ENCODE results near the gene LZTS2. TPM values are rescaled to one million over a fixed set of nuclear protein-coding genes. Genes with fewer than 3 reads are reported as not detected.

LZTS2 gene
- total and polyA plus RNA-seq, 10 donors, result 21.8 to 76.6 (median 54.6) TPM

DNA sequence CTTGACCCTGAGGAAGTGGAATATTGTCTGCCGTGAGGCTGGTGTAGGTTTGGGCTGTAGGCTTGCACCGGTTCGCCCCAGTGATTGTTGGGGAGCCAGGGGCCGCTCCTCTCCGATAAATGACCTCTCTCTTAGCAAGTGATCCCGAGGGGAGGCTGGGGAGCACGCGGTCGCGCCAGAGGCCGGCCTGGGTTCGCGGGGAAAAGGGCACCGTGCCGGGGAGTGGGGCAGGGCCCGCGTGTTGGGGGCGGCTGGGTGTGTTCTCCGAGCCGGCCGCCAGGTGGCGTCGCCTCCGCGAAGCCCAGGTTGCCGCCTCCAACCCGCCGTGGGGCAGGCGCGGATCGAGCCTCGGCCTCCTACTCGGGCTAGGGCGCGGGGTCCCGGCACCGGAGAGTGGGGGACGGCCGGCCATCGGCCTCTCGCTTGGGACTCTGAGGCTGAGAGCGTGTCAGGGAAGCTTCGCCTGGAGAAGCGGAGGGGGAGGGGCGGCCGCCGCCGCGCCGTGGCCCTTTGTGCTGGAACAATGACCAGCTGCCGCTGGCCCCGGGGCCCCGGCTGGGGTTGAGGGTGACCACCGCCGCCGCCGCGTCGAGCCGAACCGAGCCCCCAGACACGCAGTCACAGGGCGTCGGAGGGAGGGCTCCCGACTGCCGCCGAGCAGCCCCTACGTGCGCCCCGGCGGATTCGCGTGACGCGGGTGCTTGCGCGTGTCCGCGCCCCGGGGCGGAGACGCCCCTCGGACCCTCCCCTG, 442 bp upstream of the LZTS2 start:
- DNase-seq, result peak; percentile 97
- intact Hi-C loops (cut with DNase I; ENCODE audit: low total_unique reads), result no loop called here
- Histone ChIP-seq H3K27ac (peak overlapping the region; percentile 93 to 99 (median 98)), H3K36me3 (peaks cover 0 to 24% (median 11%) of the 10 kb centered on the region in 6 donors), H3K27me3 (replicated peaks in 1 of 7) (no peaks in the 10 kb centered on the region), H3K4me3 (peak overlapping the region; percentile 64 to 91 (median 80)), H3K4me1 (peaks cover 17 to 79% (median 57%) of the 10 kb centered on the region in 6 donors), H3K9me3 (no peaks in the 10 kb centered on the region)
- 0 to 1% (median 0%) methylated on average over 1 to 83 of the region's 83 CpGs for WGBS, 5 donors
- TF ChIP-seq, protein P1, sequence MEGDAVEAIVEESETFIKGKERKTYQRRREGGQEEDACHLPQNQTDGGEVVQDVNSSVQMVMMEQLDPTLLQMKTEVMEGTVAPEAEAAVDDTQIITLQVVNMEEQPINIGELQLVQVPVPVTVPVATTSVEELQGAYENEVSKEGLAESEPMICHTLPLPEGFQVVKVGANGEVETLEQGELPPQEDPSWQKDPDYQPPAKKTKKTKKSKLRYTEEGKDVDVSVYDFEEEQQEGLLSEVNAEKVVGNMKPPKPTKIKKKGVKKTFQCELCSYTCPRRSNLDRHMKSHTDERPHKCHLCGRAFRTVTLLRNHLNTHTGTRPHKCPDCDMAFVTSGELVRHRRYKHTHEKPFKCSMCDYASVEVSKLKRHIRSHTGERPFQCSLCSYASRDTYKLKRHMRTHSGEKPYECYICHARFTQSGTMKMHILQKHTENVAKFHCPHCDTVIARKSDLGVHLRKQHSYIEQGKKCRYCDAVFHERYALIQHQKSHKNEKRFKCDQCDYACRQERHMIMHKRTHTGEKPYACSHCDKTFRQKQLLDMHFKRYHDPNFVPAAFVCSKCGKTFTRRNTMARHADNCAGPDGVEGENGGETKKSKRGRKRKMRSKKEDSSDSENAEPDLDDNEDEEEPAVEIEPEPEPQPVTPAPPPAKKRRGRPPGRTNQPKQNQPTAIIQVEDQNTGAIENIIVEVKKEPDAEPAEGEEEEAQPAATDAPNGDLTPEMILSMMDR (IDR thresholded peaks at IDR 0.05 in 8 of 11, conservative IDR thresholded peaks at IDR 0.05 in 3 of 11), result peak; percentile 90 to 99 (median 98)
- TF ChIP-seq POLR2A (IDR thresholded peaks at IDR 0.05), result peak in 1 of 3 donors; percentile 64
- TF ChIP-seq POLR2AphosphoS5 (IDR thresholded peaks at IDR 0.05), result peak; percentile 89 to 91 (median 90)

DNA sequence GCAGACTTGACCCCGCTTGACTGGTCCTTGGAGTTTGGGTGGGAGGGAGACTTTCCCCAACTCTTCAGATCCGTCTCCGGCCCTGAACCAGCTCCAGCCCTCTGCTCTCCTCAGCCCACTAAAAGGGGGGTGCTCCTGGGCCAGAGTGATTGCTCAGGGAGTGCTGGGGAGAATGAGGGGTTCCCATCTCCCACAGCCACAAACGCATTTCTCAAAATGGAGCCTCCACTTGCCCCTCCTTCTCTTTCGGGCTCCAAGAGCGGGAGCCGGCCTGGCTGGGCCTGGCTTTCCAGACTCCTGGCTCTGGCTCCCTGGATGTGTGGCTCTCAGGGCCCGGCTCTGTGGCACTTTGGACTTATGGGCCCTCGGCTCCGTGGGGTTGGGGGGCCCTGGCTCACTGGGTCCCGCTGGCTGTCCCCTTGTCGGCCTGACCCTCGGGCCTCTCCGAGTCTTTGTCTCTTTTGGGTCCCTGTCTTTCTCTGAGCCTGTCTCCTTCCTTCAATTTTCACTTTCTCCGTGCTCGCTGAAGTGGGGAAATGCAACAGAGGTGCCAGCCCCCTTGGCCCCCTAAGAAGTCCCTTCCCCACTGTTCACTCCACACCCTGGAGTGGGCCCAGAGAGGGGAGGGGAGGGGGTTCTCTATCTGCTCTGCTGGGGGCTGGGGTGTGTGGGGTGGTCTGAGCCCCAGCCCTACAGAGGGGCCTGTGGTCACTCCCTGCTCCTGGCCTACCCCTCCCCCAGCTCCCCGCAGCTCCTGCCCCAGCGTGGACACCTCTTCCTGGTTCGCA, 713 bp downstream of the LZTS2 start:
- TF ChIP-seq, protein P1 (IDR thresholded peaks at IDR 0.05 in 8 of 11, conservative IDR thresholded peaks at IDR 0.05 in 3 of 11), result peak in 1 of 11 experiments; percentile 13
- TF ChIP-seq POLR2A (IDR thresholded peaks at IDR 0.05) (no peak), POLR2AphosphoS5 (IDR thresholded peaks at IDR 0.05) (no peak)
- peak; percentile 82 for DNase-seq
- Histone ChIP-seq H3K27me3 (replicated peaks in 1 of 7) (no peaks in the 10 kb centered on the region), H3K4me1 (peaks cover 17 to 89% (median 57%) of the 10 kb centered on the region in 6 donors), H3K36me3 (peaks cover 0 to 31% (median 17%) of the 10 kb centered on the region in 6 donors), H3K9me3 (no peaks in the 10 kb centered on the region), H3K27ac (peak overlapping the region; percentile 78 to 99 (median 98)), H3K4me3 (peak overlapping the region; percentile 40 to 91 (median 80))
- WGBS, 5 donors, result 13 to 23% (median 15%) methylated on average over 19 of the region's 19 CpGs
- intact Hi-C loops (cut with DNase I; ENCODE audit: low total_unique reads), result no loop called here

DNA sequence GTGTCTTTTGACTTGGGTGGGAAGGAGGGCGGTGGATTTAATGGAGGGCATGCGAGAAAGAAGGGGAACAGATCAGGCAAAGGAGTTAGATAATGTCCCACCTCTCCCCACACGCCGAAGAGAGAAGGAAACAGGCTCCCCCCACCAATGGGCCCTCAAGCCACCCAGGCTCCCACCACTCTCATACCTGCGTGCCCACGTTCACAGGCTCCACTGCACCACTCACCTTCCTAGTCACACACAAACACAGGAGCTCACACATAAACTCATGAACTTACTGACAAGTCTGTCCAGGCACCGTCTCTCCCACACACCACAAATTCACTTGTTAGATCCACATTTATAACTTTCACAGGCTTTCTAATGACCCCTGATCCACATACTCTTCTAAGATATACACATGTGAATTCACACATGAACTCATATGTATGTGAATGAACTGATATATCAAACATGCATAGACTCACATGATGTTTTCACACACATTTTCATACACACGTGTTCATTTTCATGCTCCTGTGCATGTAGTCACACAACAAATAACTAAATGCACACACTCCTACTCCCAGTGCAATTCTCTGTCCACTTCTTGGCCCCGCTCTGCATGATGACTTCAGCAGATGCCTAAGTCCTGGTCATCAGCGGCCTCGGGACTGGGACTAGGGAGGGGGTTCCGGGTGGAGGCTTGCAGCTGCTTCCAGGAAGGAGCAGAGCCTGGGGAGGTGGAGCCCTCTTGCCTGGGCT, 1.5 kb downstream of the LZTS2 start:
- Histone ChIP-seq H3K4me1 (peaks cover 17 to 93% (median 57%) of the 10 kb centered on the region in 6 donors), H3K9me3 (no peaks in the 10 kb centered on the region), H3K4me3 (peak overlapping the region in 7 of 8 donors; percentile 40 to 91 (median 81)), H3K36me3 (peaks cover 0 to 38% (median 23%) of the 10 kb centered on the region in 6 donors), H3K27ac (peak overlapping the region; percentile 78 to 99 (median 98)), H3K27me3 (replicated peaks in 1 of 7) (no peaks in the 10 kb centered on the region)
- TF ChIP-seq POLR2AphosphoS5 (IDR thresholded peaks at IDR 0.05), result peak; percentile 80 to 92 (median 91)
- TF ChIP-seq, protein P1 (IDR thresholded peaks at IDR 0.05 in 8 of 11, conservative IDR thresholded peaks at IDR 0.05 in 3 of 11), result no peak
- peak in 2 of 3 donors; percentile 45 to 77 for TF ChIP-seq POLR2A (IDR thresholded peaks at IDR 0.05)
- intact Hi-C loops (cut with DNase I; ENCODE audit: low total_unique reads), result no loop called here
- WGBS, 5 donors, result 28 to 49% (median 37%) methylated on average over 12 of the region's 12 CpGs
- peak; percentile 88 for DNase-seq
